Measurements from ENCODE around the gene NR3C1. TPM values are rescaled to one million over a fixed set of nuclear protein-coding genes. Genes with fewer than 3 reads are reported as not detected.
"Not testable (repeated sequence)": the region's sequence is repeated elsewhere in the genome, so short reads cannot be mapped to it uniquely, and the experiment has no call there.

Gene NR3C1
- total RNA-seq, 1 donor from 2014 or later = 2.3 TPM

- H3K4me3 Mint-ChIP-seq (ENCODE audit: unreplicated experiment) = no peak overlapping the region
- TF ChIP-seq, protein P1, sequence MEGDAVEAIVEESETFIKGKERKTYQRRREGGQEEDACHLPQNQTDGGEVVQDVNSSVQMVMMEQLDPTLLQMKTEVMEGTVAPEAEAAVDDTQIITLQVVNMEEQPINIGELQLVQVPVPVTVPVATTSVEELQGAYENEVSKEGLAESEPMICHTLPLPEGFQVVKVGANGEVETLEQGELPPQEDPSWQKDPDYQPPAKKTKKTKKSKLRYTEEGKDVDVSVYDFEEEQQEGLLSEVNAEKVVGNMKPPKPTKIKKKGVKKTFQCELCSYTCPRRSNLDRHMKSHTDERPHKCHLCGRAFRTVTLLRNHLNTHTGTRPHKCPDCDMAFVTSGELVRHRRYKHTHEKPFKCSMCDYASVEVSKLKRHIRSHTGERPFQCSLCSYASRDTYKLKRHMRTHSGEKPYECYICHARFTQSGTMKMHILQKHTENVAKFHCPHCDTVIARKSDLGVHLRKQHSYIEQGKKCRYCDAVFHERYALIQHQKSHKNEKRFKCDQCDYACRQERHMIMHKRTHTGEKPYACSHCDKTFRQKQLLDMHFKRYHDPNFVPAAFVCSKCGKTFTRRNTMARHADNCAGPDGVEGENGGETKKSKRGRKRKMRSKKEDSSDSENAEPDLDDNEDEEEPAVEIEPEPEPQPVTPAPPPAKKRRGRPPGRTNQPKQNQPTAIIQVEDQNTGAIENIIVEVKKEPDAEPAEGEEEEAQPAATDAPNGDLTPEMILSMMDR (IDR thresholded peaks at IDR 0.05; ENCODE audit: partially characterized antibody, unreplicated experiment) = no peak
- H3K27me3 Mint-ChIP-seq (ENCODE audit: unreplicated experiment) = no peaks in the 10 kb centered on the region
- no peak for DNase-seq
- no peak overlapping the region for H3K27ac Mint-ChIP-seq (ENCODE audit: unreplicated experiment)
- H3K9me3 Mint-ChIP-seq (ENCODE audit: unreplicated experiment) = no peaks in the 10 kb centered on the region
- no peaks in the 10 kb centered on the region for H3K36me3 Mint-ChIP-seq (ENCODE audit: unreplicated experiment)
- no peaks in the 10 kb centered on the region for H3K4me1 Mint-ChIP-seq (ENCODE audit: low read depth, unreplicated experiment)
These were observed 62.4 kb downstream of the NR3C1 start for GRCh38 chr5:143340891-143341685.

DNA sequence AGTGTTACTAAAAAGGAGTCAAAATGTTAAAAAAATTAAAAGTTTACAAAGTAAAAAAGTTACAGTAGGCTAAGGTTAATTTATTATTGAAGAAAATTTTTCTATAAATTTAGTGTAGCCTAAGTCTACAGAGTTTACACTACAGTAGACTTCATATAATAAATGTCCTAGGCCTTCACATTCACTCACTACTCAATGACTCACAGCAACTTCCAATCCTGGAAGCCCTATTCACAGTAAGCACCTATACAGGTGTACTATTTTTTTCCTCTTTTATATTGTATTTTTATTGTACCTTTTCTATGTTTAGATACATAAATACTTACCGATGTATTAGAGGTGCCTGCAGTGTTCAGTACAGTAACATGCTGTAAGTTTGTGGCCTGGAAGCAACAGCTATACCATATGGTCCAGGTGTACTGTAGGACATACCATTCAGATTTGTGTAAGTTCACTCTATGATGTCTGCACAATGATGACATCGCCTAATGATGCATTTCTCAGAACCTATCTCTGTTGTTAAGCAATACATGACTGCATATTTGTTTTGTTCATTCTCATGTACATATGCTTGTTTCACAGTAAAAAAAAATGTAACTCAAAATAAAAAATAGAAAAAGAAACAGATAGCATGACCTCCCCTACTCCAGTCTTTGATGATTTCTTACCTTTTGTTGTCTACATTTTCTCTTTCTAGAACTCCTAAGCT, 64.7 kb downstream of the NR3C1 start:
- TF ChIP-seq, protein P1 (IDR thresholded peaks at IDR 0.05; ENCODE audit: partially characterized antibody, unreplicated experiment) = no peak
- Mint-ChIP-seq H3K36me3 (ENCODE audit: unreplicated experiment) (no peaks in the 10 kb centered on the region), H3K4me1 (ENCODE audit: low read depth, unreplicated experiment) (no peaks in the 10 kb centered on the region), H3K4me3 (ENCODE audit: unreplicated experiment) (no peak overlapping the region), H3K9me3 (ENCODE audit: unreplicated experiment) (no peaks in the 10 kb centered on the region), H3K27me3 (ENCODE audit: unreplicated experiment) (no peaks in the 10 kb centered on the region), H3K27ac (ENCODE audit: unreplicated experiment) (no peak overlapping the region)
- no peak for DNase-seq

DNA sequence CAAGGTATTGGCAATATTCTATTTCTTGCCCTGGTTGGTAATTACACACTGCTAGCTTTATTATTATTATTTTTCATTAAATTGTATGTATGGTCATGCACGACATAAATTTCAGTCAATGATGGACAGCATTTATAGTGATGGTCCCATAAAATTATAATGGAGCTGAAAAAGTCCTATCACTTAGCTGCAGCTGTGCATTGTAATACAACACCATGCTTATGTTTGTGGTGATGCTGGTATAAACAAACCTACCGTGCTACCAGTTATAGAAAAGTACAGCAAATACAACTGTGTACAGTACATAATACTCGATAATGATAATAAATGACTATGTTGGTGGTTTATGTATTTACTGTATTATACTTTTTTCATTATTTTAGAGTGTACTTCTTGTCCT, 65.5 kb downstream of the NR3C1 start:
- Mint-ChIP-seq H3K9me3 (ENCODE audit: unreplicated experiment) (no peaks in the 10 kb centered on the region), H3K27me3 (ENCODE audit: unreplicated experiment) (no peaks in the 10 kb centered on the region), H3K4me3 (ENCODE audit: unreplicated experiment) (no peak overlapping the region), H3K4me1 (ENCODE audit: low read depth, unreplicated experiment) (no peaks in the 10 kb centered on the region), H3K36me3 (ENCODE audit: unreplicated experiment) (no peaks in the 10 kb centered on the region), H3K27ac (ENCODE audit: unreplicated experiment) (no peak overlapping the region)
- DNase-seq = no peak
- TF ChIP-seq, protein P1 (IDR thresholded peaks at IDR 0.05; ENCODE audit: partially characterized antibody, unreplicated experiment) = no peak

DNA sequence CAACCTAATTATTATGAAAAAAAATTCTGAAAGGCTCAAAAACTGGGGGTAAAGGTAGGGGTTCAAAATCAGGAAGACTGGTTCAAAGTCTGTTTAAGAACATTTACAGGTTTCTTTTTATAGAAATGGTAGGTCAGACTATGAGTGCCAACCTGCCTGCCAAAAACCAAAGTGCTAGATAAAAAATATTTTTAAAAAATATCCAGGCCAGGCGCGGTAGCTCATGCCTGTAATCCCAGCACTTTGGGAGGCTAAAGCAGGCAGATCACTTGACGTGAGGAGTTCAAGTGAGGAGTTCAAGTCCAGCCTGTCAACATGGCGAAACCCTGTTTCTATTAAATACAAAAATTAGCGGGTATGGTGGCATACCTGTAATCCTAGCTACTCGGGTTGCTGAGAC, 67.0 kb downstream of the NR3C1 start:
- TF ChIP-seq, protein P1 (IDR thresholded peaks at IDR 0.05; ENCODE audit: partially characterized antibody, unreplicated experiment) = no peak
- H3K27ac Mint-ChIP-seq (ENCODE audit: unreplicated experiment) = no peak overlapping the region
- no peaks in the 10 kb centered on the region for H3K36me3 Mint-ChIP-seq (ENCODE audit: unreplicated experiment)
- H3K27me3 Mint-ChIP-seq (ENCODE audit: unreplicated experiment) = no peaks in the 10 kb centered on the region
- H3K9me3 Mint-ChIP-seq (ENCODE audit: unreplicated experiment) = no peaks in the 10 kb centered on the region
- no peak overlapping the region for H3K4me3 Mint-ChIP-seq (ENCODE audit: unreplicated experiment)
- no peak for DNase-seq
- H3K4me1 Mint-ChIP-seq (ENCODE audit: low read depth, unreplicated experiment) = no peaks in the 10 kb centered on the region

DNA sequence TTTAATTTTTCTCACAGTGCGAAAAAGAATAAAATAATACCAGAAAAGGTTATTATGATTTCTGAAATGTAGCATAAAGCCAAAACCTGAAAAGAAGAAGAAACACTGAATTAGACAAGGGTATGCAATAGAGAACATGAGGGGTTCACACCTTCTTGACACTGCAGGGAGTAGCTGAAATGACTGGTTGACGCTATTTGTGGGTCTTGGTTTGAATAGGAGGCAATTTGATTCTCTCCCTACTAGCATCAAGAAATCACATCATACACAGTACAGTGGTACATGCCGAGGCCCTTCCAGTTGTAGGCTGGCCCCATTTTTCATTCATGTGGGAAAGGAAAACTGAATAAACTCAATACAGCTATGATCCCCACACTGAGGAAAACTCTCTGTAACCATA, 68.6 kb downstream of the NR3C1 start:
- Mint-ChIP-seq H3K4me3 (ENCODE audit: unreplicated experiment) (no peak overlapping the region), H3K4me1 (ENCODE audit: low read depth, unreplicated experiment) (no peaks in the 10 kb centered on the region), H3K27me3 (ENCODE audit: unreplicated experiment) (no peaks in the 10 kb centered on the region), H3K27ac (ENCODE audit: unreplicated experiment) (no peak overlapping the region), H3K9me3 (ENCODE audit: unreplicated experiment) (no peaks in the 10 kb centered on the region), H3K36me3 (ENCODE audit: unreplicated experiment) (no peaks in the 10 kb centered on the region)
- TF ChIP-seq, protein P1 (IDR thresholded peaks at IDR 0.05; ENCODE audit: partially characterized antibody, unreplicated experiment) = no peak
- no peak for DNase-seq

DNA sequence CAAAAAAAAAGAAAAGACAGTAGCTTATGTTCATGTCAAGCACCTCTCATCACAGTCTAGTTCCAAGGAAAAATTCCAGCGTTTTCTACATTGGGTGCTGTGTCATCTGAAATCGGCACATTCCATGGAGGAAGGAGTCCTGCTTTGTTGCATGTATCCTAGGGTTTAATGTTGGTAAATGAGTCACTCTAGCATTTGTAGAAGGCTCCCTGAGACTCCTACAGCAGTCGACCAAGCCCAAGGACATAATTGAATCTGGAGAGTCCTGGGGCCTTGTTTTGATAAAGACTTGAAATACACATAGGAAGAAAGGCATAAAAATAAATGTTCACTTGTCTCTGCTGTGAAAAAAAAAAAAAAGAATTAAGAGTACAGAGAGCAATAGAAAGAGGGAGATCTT, 69.1 kb downstream of the NR3C1 start:
- H3K27ac Mint-ChIP-seq (ENCODE audit: unreplicated experiment); H3K4me3 Mint-ChIP-seq (ENCODE audit: unreplicated experiment); H3K9me3 Mint-ChIP-seq (ENCODE audit: unreplicated experiment); H3K36me3 Mint-ChIP-seq (ENCODE audit: unreplicated experiment); DNase-seq; H3K4me1 Mint-ChIP-seq (ENCODE audit: low read depth, unreplicated experiment); H3K27me3 Mint-ChIP-seq (ENCODE audit: unreplicated experiment): not testable (repeated sequence)

Data from glutamatergic neuron (in vitro differentiated cells).